Neuronal stem cell (in vitro differentiated cells): ENCODE measurements around the gene GET4.
"Not testable (repeated sequence)": the region's sequence is repeated elsewhere in the genome, so short reads cannot be mapped to it uniquely, and the experiment has no call there.

Experiments
- DNase-seq: peaks from one replicate; pipeline ENCODE4 v3.0.0-alpha.2; 2013; ENCODE audit warnings: low spot score
- H2AFZ ChIP-seq: one replicate; pipeline ENCODE4 v1.6.1; 2013; ENCODE audit warnings: mild to moderate bottlenecking, low read length, inconsistent platforms
- H2AK5ac ChIP-seq: 2 replicates; pipeline ENCODE4 v1.6.1; 2013; ENCODE audit warnings: low read depth, mild to moderate bottlenecking, inconsistent platforms, low read length, moderate library complexity, mixed read lengths
- H2BK120ac ChIP-seq: 2 replicates; pipeline ENCODE4 v1.6.1; 2013; ENCODE audit warnings: low read depth, mild to moderate bottlenecking, inconsistent platforms, low read length, moderate library complexity, mixed read lengths
- H2BK12ac ChIP-seq: one replicate; pipeline ENCODE4 v1.6.1; 2013; ENCODE audit warnings: low read length, inconsistent platforms
- H2BK15ac ChIP-seq: 2 replicates; pipeline ENCODE4 v1.6.1; 2013; ENCODE audit warnings: mild to moderate bottlenecking, low read length, inconsistent platforms, mixed read lengths
- H2BK5ac ChIP-seq: one replicate; pipeline ENCODE4 v1.6.1; 2013; ENCODE audit warnings: inconsistent platforms, mild to moderate bottlenecking, low read length, moderate library complexity
- H3K14ac ChIP-seq: one replicate; pipeline ENCODE4 v1.6.1; 2013; ENCODE audit warnings: low read length, inconsistent platforms
- H3K18ac ChIP-seq: 2 replicates; pipeline ENCODE4 v1.6.1; 2013; ENCODE audit warnings: low read length, inconsistent platforms
- H3K23ac ChIP-seq: 2 replicates; pipeline ENCODE4 v1.6.1; 2013; ENCODE audit warnings: low read depth, mild to moderate bottlenecking, mixed read lengths, low read length, inconsistent platforms; ENCODE audit not compliant: poor library complexity
- H3K27ac ChIP-seq: replicated peaks from 3 replicates; pipeline ENCODE4 v1.5.1; 2013; ENCODE audit warnings: low read length, inconsistent platforms
- H3K27me3 ChIP-seq, 3 experiments: 2 replicates each; pipeline ENCODE4 v1.6.1; 2013; ENCODE audit warnings: low read length in 3 of 3, mild to moderate bottlenecking in 2 of 3, inconsistent platforms in 1 of 3, low read depth in 1 of 3, mixed read lengths in 1 of 3, moderate library complexity in 1 of 3; ENCODE audit not compliant: control insufficient read depth in 3 of 3, insufficient read depth in 3 of 3
- H3K36me3 ChIP-seq, 2 donors: replicated peaks in 1 of 2; 2 replicates each; pipeline ENCODE4 v1.6.1; 2013; ENCODE audit warnings: low read length in 2 of 2; ENCODE audit not compliant: control insufficient read depth in 2 of 2, insufficient read depth in 2 of 2
- H3K4ac ChIP-seq: 2 replicates; pipeline ENCODE4 v1.6.1; 2013; ENCODE audit warnings: inconsistent platforms, mild to moderate bottlenecking, low read length, moderate library complexity
- H3K4me1 ChIP-seq, 2 donors: 1 replicate in 1 of 2; 2 replicates in 1 of 2; pipeline ENCODE4 v1.6.1; 2013; ENCODE audit warnings: low read length in 2 of 2, low read depth in 1 of 2; ENCODE audit not compliant: control insufficient read depth in 2 of 2, insufficient read depth in 1 of 2
- H3K4me2 ChIP-seq: one replicate; pipeline ENCODE4 v1.6.1; 2013; ENCODE audit warnings: mild to moderate bottlenecking, low read length, inconsistent platforms; ENCODE audit not compliant: insufficient read depth, poor library complexity, severe bottlenecking
- H3K4me3 ChIP-seq, 2 donors: 2 replicates each; pipeline ENCODE4 v1.5.1; 2013; ENCODE audit warnings: low read length in 2 of 2, mild to moderate bottlenecking in 2 of 2, inconsistent platforms in 1 of 2, moderate library complexity in 1 of 2
- H3K79me1 ChIP-seq: one replicate; pipeline ENCODE4 v1.6.1; 2013; ENCODE audit warnings: low read depth, mild to moderate bottlenecking, inconsistent platforms, low read length, moderate library complexity
- H3K9ac ChIP-seq: one replicate; pipeline ENCODE4 v1.6.1; 2013; ENCODE audit warnings: mild to moderate bottlenecking, low read depth, low read length, inconsistent platforms; ENCODE audit not compliant: poor library complexity
- H3K9me3 ChIP-seq, 2 donors: replicated peaks in 1 of 2; 2 replicates each; pipeline versions ENCODE3 to v1.6.1; 2013; ENCODE audit warnings: low read length in 2 of 2, mild to moderate bottlenecking in 2 of 2, inconsistent platforms in 1 of 2, low read depth in 1 of 2, mixed read lengths in 1 of 2, moderate library complexity in 1 of 2; ENCODE audit not compliant: control insufficient read depth in 2 of 2, insufficient read depth in 1 of 2
- H4K8ac ChIP-seq: one replicate; pipeline ENCODE4 v1.6.1; 2013; ENCODE audit warnings: low read depth, mild to moderate bottlenecking, inconsistent platforms, low read length, moderate library complexity
- H4K91ac ChIP-seq: one replicate; pipeline ENCODE4 v1.6.1; 2013; ENCODE audit warnings: low read length, low read depth, mild to moderate bottlenecking, inconsistent platforms; ENCODE audit not compliant: poor library complexity
- WGBS, 2 donors: extraction: QIAGEN DNeasy Blood & Tissue Kit; methylation state at CpG; one replicate each; pipeline ENCODE4 v1.1.7; 2013; ENCODE audit warnings: missing lambda C conversion rate in 2 of 2, mixed read lengths in 1 of 2; ENCODE audit not compliant: insufficient read length in 2 of 2, insufficient replicate concordance in 1 of 2; ENCODE audit errors: extremely low coverage in 2 of 2; 5-methylcytosine and 5-hydroxymethylcytosine counted together

Gene GET4

DNA sequence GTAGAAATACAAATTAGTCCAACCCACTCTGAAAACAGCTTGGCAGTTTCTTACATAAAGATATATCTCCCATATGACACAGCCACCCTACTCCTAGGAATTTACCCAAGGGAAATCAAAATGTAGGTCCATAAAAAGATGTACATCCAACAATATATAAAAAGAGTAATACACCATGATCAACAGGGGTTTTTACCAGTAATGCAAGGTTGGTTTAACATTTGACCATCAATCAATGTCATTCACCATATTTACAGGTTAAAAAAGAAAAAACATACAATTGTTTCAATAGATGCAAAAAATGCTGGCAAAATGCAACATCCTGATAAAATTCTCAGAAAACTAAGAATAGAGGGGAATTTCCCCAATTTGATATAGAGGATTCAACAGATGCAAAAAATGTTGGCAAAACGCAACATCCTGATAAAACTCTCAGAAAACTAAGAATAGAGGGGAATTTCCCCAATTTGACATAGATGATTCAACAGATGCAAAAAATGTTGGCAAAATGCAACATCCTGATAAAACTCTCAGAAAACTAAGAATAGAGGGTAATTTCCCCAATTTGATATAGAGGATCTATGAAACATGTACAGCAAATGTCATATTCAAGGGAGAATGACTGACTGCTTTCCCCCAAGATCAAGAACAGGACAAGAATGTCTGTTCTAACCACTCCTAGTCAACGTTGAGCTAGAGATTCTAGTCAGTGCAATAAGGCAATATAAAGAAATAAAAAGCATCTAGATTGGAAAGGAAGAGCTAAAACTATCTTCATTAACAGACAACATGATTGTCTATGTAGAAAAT, 64.5 kb downstream of the GET4 start:
- Histone ChIP-seq H2AK5ac (no peak overlapping the region), H4K91ac (no peak overlapping the region), H3K23ac (no peak overlapping the region), H3K18ac (no peak overlapping the region), H3K4ac (no peak overlapping the region), H3K4me1 (no peaks in the 10 kb centered on the region), H2AFZ (no peak overlapping the region), H2BK15ac (no peak overlapping the region), H3K9me3 (no peaks in the 10 kb centered on the region), H4K8ac (no peak overlapping the region), H2BK5ac (no peak overlapping the region), H2BK12ac (no peak overlapping the region), H3K4me3 (no peak overlapping the region), H3K36me3 (no peaks in the 10 kb centered on the region), H2BK120ac (no peak overlapping the region), H3K14ac (no peak overlapping the region), H3K79me1 (no peaks in the 10 kb centered on the region), H3K27ac (no peak overlapping the region), H3K9ac (no peak overlapping the region), H3K4me2 (no peak overlapping the region), H3K27me3 (peaks cover 0 to 33% (median 5%) of the 10 kb centered on the region in 3 experiments)
- no peak for DNase-seq
- WGBS, 2 donors, result no CpG with 5 or more reads among the region's 2 CpGs

DNA sequence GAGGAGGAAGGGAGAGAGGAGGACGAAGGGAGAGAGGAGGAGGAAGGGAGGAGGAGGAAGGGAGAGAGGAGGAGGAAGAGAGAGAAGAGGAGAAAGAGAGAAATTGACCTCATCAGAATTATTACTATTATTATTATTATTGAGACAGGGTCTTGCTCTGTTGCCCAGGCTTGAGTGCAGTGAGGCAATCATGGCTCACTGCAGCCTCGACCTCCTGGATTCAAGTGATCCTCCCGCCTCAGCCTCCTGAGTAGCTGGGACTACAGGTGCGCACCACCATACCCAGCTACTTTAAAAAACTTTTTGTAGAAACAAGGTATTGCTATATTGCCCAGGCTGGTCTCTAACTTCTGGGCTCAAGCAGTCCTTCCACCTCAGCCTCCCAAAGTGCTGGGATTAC, 67.4 kb downstream of the GET4 start:
- no CpG with 5 or more reads among the region's 4 CpGs for WGBS, 2 donors
- not testable (repeated sequence) for H3K9ac ChIP-seq, H3K4me2 ChIP-seq, H3K18ac ChIP-seq, H4K91ac ChIP-seq, H3K4ac ChIP-seq, H2BK12ac ChIP-seq, H2AK5ac ChIP-seq, H2AFZ ChIP-seq, H2BK120ac ChIP-seq, H3K79me1 ChIP-seq, H4K8ac ChIP-seq, H3K36me3 ChIP-seq, H3K4me3 ChIP-seq, DNase-seq, H3K27ac ChIP-seq, H2BK5ac ChIP-seq, H2BK15ac ChIP-seq, H3K23ac ChIP-seq, H3K14ac ChIP-seq, H3K9me3 ChIP-seq, H3K4me1 ChIP-seq
- peaks cover 0 to 37% (median 5%) of the 10 kb centered on the region in 3 experiments for H3K27me3 ChIP-seq

DNA sequence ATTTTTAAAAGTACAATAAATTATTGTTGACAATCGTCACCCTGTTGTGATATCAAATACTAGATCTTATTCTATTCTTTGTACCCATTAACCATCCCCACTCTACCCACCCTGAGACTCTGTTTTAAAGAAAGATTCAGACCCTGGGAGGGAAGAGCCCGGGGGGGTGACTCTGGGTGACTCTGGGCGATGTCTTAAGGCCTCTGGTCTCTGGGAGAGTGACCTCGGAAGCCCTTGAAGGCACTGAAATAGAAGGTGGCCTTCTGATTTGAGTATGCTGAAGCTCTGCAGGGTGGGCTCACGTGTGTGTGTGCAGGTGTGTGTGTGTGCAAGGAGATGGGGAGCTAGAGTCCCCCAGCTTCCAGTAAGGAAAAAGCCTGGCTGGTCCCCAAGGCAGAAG, 68.4 kb downstream of the GET4 start:
- H3K23ac ChIP-seq, result no peak overlapping the region
- no peaks in the 10 kb centered on the region for H3K4me1 ChIP-seq
- peak overlapping the region; percentile 50 for H2AK5ac ChIP-seq
- H4K8ac ChIP-seq, result no peak overlapping the region
- H3K79me1 ChIP-seq, result no peaks in the 10 kb centered on the region
- no peaks in the 10 kb centered on the region for H3K36me3 ChIP-seq
- no peak overlapping the region for H3K14ac ChIP-seq
- no peak overlapping the region for H2BK120ac ChIP-seq
- H4K91ac ChIP-seq, result no peak overlapping the region
- no peak overlapping the region for H2AFZ ChIP-seq
- H2BK15ac ChIP-seq, result peak overlapping the region; percentile 20
- no peak overlapping the region for H3K27ac ChIP-seq
- no peak overlapping the region for H3K4me2 ChIP-seq
- H2BK12ac ChIP-seq, result no peak overlapping the region
- no peak for DNase-seq
- H3K9me3 ChIP-seq, result no peaks in the 10 kb centered on the region
- H3K18ac ChIP-seq, result peak overlapping the region; percentile 44
- no peak overlapping the region for H3K4me3 ChIP-seq
- H3K4ac ChIP-seq, result no peak overlapping the region
- no peak overlapping the region for H3K9ac ChIP-seq
- H2BK5ac ChIP-seq, result peak overlapping the region; percentile 48
- no CpG with 5 or more reads among the region's 5 CpGs for WGBS, 2 donors
- peaks cover 0 to 41% (median 5%) of the 10 kb centered on the region in 3 experiments for H3K27me3 ChIP-seq

DNA sequence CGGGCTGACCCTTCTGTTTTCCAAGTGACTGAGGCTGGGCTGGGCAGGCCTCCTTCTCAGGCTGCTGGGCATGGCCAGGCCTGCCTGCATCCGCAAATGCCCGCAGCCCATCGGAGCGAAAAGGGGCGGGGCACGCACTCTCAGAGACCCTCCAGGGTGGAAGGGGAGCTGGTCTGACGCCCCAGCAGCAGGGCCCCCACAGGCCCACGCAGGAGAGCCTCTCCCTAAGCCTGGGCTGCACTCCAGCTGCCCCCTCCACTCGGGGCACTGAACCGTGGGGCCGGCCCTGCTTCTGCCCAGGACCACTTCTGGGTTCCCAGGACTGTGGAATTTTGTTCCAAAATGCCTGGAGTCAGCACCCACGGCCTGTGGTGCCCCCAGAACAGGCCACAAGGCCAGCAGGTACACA, 68.8 kb downstream of the GET4 start:
- Histone ChIP-seq H3K9me3 (no peaks in the 10 kb centered on the region), H2BK12ac (no peak overlapping the region), H3K23ac (peak overlapping the region; percentile 65), H3K4me2 (no peak overlapping the region), H4K91ac (no peak overlapping the region), H3K36me3 (no peaks in the 10 kb centered on the region), H3K4me1 (no peaks in the 10 kb centered on the region), H3K27me3 (peaks cover 0 to 37% (median 5%) of the 10 kb centered on the region in 3 experiments), H3K9ac (no peak overlapping the region), H2BK120ac (no peak overlapping the region), H3K14ac (no peak overlapping the region), H3K79me1 (no peaks in the 10 kb centered on the region), H3K18ac (peak overlapping the region; percentile 90), H2BK5ac (peak overlapping the region; percentile 48), H2AK5ac (peak overlapping the region; percentile 50), H3K4me3 (no peak overlapping the region), H2BK15ac (peak overlapping the region; percentile 20), H3K27ac (no peak overlapping the region), H3K4ac (no peak overlapping the region), H4K8ac (no peak overlapping the region), H2AFZ (no peak overlapping the region)
- DNase-seq, result no peak
- no CpG with 5 or more reads among the region's 13 CpGs for WGBS, 2 donors
